GM19372 (cell line): ENCODE results near the gene C3orf80.
"Not testable (repeated sequence)": the region's sequence is repeated elsewhere in the genome, so short reads cannot be mapped to it uniquely, and the experiment has no call there.

Experiments
- ATAC-seq: cut with Tn5 transposase; IDR thresholded peaks from one replicate; pipeline ENCODE4 v1.9.1; 2021; ENCODE audit warnings: mild to moderate bottlenecking, low read depth, moderate library complexity; ENCODE audit not compliant: unreplicated experiment

C3orf80 gene

GRCh38 chr3:160225176-160226025 is at the start of gene C3orf80:
C3orf80 (plus strand) TSS chr3:160225422; CDS start chr3:160225636, 214 bp downstream.
- ATAC-seq: peak; percentile 71

GRCh38 chr3:160176923-160177322 is 48.3 kb upstream of the C3orf80 start:
- ATAC-seq: no peak

GRCh38 chr3:160178661-160179060 is 46.6 kb upstream of the C3orf80 start:
- not testable (repeated sequence) for ATAC-seq

GRCh38 chr3:160179403-160179802 is 45.8 kb upstream of the C3orf80 start:
- not testable (repeated sequence) for ATAC-seq

- no peak for ATAC-seq
Observed at GRCh38 chr3:160179906-160180305, 45.3 kb upstream of the C3orf80 start.

GRCh38 chr3:160180581-160181216 is 44.5 kb upstream of the C3orf80 start:
- ATAC-seq: no peak

GRCh38 chr3:160183345-160184076 is 41.7 kb upstream of the C3orf80 start:
- ATAC-seq: no peak

GRCh38 chr3:160184655-160185054 is 40.6 kb upstream of the C3orf80 start:
- no peak for ATAC-seq

- no peak for ATAC-seq
Observed at GRCh38 chr3:160185751-160186150, 39.5 kb upstream of the C3orf80 start.

- ATAC-seq: no peak
Observed at GRCh38 chr3:160187288-160187687, 37.9 kb upstream of the C3orf80 start.

- ATAC-seq: no peak
Observed at GRCh38 chr3:160192310-160193029, 32.8 kb upstream of the C3orf80 start.

- ATAC-seq: no peak
Observed at GRCh38 chr3:160193644-160194192, 31.5 kb upstream of the C3orf80 start.

GRCh38 chr3:160194438-160194837 is 30.8 kb upstream of the C3orf80 start:
- ATAC-seq: no peak

- ATAC-seq: no peak
Observed at GRCh38 chr3:160195106-160195505, 30.1 kb upstream of the C3orf80 start.

- no peak for ATAC-seq
Observed at GRCh38 chr3:160196511-160197104, 28.6 kb upstream of the C3orf80 start.

- ATAC-seq: no peak
Observed at GRCh38 chr3:160199108-160199507, 26.1 kb upstream of the C3orf80 start.

- ATAC-seq: peak; percentile 53
Observed at GRCh38 chr3:160200353-160200752, 24.9 kb upstream of the C3orf80 start.

- not testable (repeated sequence) for ATAC-seq
Observed at GRCh38 chr3:160204396-160205011, 20.7 kb upstream of the C3orf80 start.

- no peak for ATAC-seq
Observed at GRCh38 chr3:160205606-160206005, 19.6 kb upstream of the C3orf80 start.
